ENCODE data around the gene CD200R1L.

The CD200R1L gene

DNA sequence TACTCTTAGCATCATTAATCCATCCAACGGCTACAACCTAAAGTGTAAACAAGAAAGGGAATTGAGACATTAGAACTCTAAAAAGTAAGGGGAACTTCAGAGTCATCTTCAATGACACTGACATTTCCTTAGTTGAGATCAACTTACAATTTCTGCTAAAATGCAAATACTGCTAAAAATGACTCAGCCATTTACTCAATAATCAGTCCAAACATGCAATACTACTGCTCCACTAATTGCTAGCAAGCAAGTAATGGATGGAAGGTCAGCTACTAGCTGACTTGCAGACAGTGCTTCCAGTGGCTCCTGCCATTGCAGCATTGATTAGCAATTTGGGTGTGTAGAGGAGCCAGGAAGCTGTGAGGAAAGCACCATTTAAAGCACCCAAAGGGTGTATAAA lies 28.4 kb downstream of the CD200R1L start:
- DNase-seq: no peak

DNA sequence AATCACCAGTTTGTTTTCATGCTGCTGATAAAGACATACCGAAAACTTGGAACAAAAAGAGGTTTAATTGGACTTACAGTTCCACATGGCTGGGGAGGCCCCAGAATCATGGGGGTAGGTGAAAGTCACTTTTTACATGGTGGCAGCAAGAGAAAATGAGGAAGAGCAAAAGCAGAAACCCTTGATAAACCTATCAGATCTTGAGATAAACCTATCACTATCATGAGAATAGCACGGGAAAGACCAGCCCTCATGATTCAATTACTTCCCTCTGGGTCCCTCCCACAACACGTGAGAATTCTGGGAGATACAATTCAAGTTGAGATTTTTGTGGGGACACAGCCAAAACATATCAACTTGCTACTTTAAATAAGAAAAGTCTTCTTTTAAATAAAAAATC lies 28.9 kb downstream of the CD200R1L start:
- DNase-seq: no peak

GRCh38 chr3:112817271-112817670 lies 29.4 kb downstream of the CD200R1L start:
- DNase-seq: no peak

- no peak for DNase-seq
Observed at GRCh38 chr3:112815981-112816380, 30.7 kb downstream of the CD200R1L start.

DNA sequence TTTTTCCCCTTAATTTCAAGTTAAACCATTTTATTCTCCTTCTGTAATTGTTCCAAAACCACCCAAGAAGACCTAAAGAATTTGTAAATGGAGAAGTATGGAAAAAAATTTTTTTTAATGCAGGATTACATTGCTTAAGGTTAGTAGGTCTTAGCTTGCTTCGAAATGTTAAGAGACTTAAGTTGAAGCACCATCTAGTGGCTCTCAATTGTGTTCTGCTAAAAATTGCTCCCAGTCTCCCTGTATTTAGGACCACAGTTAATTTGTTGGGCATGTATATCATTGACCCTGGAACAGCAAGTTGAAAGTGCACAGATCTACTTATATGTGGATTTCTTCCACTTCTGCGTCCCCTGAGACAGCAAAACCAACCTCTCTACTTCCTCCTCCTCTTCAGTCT lies 32.4 kb downstream of the CD200R1L start:
- no peak for DNase-seq

GRCh38 chr3:112813723-112814171 lies 32.9 kb downstream of the CD200R1L start:
- peak; percentile 22 for DNase-seq

DNA sequence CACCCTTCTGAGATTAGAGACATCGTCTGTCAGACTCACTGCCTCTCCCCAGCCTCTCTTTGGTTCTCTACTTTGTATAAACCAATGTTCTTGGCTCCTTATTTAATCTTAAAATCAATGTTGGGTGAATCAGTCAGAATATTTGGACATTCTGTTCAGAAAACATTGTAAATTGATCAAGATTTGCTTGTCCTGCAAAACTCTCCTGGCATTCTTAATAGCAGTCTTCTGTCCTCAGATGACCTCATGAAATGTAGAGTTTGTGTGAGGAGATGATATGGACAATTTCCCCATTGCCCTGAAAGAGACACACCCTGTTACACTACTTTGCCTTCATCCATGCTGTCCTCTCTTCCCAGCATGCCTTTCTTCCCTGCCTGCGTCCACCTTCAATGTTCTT lies 33.6 kb downstream of the CD200R1L start:
- no peak for DNase-seq

- no peak for DNase-seq
Observed at GRCh38 chr3:112811917-112812660, 34.6 kb downstream of the CD200R1L start.

DNA sequence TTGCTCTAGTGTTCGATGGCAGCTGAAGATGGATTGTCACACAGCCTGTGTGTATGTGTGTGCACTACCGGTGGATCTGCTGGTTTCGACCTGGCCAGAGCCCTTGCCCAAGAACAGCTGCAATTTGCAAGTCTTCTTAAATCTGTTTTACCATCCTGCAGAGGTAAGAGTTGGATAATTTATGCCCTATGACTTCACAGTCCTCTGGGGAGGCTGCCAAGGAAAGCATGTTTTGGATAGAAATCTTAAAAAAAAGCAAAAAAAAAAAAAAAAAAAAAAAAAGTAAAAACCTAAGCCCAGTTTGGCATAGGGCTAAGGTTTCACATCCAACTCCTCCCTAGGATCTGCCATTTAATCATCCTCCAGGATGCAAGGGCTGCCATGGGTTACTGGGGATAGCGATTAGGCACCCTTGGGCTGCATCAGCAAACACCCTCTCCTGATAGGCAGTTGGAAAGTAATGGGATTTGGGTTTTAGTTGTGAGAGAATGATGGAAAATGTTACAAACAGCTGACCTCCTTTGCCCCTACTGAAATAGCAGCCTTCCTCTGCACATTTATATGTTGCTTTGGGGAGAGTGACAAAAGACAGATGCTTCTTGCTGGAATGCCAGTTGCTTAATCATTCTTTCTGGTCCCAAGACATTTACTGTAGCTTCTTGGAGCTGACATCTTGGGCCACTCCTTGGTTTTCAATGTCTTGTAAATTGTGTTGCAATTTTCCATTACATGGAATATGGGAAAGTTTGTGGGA lies 35.4 kb downstream of the CD200R1L start:
- DNase-seq: peak; percentile 54

- no peak for DNase-seq
Observed at GRCh38 chr3:112810561-112810960, 36.1 kb downstream of the CD200R1L start.

- DNase-seq: no peak
Observed at GRCh38 chr3:112808136-112808535, 38.5 kb downstream of the CD200R1L start.

- DNase-seq: no peak
Observed at GRCh38 chr3:112807685-112808084, 39.0 kb downstream of the CD200R1L start.

GRCh38 chr3:112806903-112807302 lies 39.8 kb downstream of the CD200R1L start:
- DNase-seq: no peak

GRCh38 chr3:112805126-112805525 lies 41.5 kb downstream of the CD200R1L start:
- no peak for DNase-seq

- DNase-seq: no peak
Observed at GRCh38 chr3:112804021-112804420, 42.6 kb downstream of the CD200R1L start.

DNA sequence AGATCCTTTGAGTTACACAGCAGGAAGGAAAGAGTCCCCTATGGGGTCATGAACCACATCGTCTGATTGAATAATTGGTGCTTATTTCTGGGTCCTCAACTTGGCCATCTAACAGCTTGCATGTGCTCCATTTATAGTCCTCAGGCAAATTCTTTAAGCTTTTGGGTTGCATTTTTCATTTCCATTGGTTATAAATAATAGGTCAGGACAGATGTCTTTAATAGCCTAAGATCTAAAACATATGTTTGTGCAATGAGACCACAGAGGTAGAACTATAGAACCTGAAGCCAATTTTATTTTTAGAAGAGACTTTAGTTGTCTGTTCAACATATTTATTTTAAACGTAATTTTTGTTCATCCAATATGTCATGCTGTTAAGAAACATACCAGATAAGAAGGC lies 43.2 kb downstream of the CD200R1L start:
- no peak for DNase-seq

- DNase-seq: no peak
Observed at GRCh38 chr3:112802338-112802737, 44.3 kb downstream of the CD200R1L start.

- DNase-seq: no peak
Observed at GRCh38 chr3:112799946-112800345, 46.7 kb downstream of the CD200R1L start.

DNA sequence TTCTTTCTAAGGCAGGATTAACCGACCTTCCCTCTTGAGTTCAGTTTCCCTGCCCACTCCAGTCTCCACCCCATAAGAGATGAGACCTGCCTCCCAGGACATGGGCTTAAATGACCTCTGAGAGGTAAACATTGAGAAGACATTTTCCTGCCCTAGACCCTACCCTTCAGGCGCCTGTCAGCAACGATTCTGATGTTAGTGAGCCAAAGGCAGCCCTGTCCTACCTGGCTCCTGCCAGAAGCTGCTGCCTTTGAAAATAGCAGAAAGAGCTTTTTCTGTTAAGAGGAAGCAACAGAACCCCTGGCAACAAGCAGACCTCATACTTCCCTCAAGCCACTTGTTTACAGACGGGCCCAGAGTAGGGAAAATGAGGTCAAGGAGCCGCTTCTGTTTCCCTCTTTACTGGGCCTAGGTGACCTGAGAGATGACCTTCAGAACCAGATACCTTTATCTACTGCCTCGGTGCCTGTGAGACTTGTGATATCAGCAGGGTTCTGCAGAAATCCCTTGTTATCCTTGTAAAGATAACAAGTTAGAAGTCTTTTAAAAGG lies 52.0 kb downstream of the CD200R1L start:
- DNase-seq: no peak

- no peak for DNase-seq
Observed at GRCh38 chr3:112793326-112794081, 53.2 kb downstream of the CD200R1L start.

- DNase-seq: no peak
Observed at GRCh38 chr3:112791736-112792135, 54.9 kb downstream of the CD200R1L start.

- DNase-seq: no peak
Observed at GRCh38 chr3:112789787-112790186, 56.9 kb downstream of the CD200R1L start.

GRCh38 chr3:112786881-112787579 lies 59.6 kb downstream of the CD200R1L start:
- no peak for DNase-seq
